ENCODE measurements around the gene TMEM208. TPM values are rescaled to one million over a fixed set of nuclear protein-coding genes. Genes with fewer than 3 reads are reported as not detected.
A peak's percentile ranks its signal among the peaks of the same experiment; 100 is the strongest.

TMEM208 gene
- total RNA-seq, 2 donors from 2014 or later, result 25.1 to 33.1 TPM

DNA sequence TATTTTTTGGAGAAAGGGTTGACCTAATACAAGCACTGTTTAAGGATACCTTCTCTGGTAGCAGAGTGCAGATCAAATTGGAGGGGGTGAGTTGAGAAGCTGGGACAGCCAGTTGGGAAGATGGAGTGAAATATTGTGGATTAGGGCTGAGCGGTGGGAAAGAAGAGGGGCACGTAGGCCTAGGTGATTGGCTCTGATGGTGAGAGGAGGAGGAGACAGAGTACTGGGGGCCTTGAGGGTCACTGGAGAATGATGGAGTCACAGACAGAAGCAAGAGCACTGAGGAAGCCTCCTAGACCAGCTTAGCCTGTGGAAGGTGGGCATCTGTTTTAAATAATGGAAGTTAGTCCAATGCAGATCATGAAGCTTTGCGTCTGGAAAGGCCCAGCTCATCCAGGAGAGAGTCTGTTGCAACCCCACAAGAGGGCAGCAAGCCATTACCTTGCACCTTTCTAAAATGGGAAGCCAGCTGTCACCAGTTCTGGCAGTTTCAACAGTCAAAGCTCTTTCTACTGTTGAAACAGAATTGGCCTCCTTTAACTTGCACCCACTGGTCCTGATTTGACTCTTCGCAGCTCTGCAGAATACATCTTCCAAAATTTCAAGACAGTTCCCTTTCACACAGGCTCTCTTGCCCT lies 33.6 kb downstream of the TMEM208 start:
- peak; percentile 43 for DNase-seq (ENCODE audit: low spot score)

DNA sequence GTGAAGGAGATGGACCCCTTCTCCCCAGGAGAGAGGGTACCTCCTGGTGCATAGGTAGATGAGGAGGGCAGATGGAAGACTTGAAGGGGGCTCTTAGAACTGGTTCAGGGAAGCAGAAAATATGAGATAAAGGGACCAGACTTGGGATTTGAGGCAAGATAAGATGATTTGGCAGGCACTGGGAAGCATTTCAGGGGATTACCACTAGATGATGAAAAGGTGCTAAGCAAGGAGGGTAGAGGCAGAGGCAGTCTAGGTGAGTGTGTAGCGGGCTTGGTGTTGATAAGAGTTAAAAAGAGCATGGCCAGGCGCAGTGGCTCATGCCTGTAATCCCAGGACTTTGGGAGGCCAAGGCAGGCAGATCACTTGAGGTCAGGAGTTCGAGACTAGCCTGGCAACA lies 36.3 kb downstream of the TMEM208 start:
- DNase-seq (ENCODE audit: low spot score), result no peak
- intact Hi-C loops (cut with DNase I), result no loop called here

More for the DNA sequence above, 33.6 kb downstream of the TMEM208 start:
- intact Hi-C loops (cut with DNase I), result no loop called here

DNA sequence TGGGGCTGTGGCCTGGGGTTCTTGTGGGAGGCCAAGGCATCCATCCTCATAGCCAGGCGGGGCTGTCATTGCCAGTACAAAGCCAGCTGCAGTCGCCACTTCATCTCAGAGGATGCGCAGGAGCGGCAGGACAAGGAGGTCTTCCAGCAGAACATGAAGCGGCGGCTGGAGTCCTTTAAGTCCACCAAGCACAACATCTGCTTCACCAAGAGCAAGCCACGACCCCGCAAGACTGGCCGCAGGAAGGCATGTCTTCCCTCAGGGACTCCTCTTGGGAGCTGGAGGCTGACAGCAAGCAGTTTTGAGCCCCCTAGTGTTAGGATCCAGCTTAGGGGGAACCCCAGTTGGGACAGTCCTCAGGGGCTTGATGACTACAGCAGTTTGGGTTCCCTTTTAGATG lies 37.3 kb downstream of the TMEM208 start:
- intact Hi-C loops (cut with DNase I), result no loop called here
- peak; percentile 54 for DNase-seq (ENCODE audit: low spot score)

DNA sequence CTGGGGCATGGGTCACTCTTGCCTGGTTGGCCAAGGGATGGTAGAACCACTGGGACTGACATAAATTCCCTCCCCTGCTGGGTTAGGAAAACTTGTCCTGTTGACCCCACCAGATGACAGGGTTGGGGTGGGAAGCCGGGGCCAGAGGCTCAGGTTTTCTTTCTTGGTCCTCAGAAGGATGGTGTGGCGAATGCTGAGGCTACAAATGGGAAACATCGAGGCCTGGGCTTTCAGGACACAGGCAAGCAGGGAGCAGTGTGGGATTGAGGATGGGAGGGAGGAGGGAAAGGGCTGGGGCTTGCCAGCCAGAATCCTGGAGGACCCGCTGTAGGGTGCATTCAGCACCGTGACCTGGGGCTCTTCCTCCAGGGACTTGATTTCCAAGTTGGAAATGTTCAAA lies 37.9 kb downstream of the TMEM208 start:
- DNase-seq (ENCODE audit: low spot score), result peak; percentile 26
- intact Hi-C loops (cut with DNase I), result no loop called here

DNA sequence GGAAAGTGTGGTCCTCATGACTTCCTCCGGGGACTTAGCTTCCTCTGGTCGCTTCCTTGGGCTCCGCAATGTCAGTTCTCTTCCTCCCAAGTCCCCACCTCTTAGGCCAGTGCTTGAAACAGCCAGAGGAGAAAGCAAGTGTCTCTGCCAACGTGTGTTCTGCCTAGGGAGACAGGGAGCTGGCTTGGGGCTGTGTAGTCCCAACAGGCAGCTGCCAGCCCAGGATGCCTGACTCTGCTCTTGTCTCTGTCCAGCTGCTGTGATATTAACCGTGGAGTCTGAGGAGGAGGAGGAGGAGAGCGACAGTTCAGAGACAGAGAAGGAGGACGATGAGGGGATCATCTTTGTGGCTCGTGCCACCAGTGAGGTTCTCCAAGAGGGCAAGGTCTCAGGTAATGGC lies 38.9 kb downstream of the TMEM208 start:
- peak; percentile 25 for DNase-seq (ENCODE audit: low spot score)
- intact Hi-C loops (cut with DNase I), result no loop called here

DNA sequence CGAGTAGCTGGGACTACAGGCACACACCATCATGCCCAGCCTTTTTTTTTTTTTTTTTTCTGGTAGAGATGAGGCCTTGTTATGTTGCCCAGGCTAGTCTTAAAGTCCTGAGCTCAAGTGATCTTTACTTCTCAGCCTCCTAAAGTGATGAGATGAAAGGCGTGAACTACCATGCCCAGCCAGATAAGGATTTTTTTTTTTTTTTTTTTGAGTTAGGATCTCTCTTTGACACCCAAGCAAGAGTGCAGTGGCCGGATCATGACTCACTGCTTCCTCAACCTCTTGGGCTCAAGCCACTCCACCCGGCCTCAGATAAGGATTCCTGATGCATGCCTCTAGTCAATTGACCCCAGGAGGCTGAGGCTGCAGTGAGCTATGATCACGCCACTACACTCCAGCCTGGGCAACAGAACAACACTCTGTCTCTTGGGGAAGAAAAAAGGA lies 41.2 kb downstream of the TMEM208 start:
- peak; percentile 92 for DNase-seq (ENCODE audit: low spot score)
- intact Hi-C loops (cut with DNase I), result no loop called here

DNA sequence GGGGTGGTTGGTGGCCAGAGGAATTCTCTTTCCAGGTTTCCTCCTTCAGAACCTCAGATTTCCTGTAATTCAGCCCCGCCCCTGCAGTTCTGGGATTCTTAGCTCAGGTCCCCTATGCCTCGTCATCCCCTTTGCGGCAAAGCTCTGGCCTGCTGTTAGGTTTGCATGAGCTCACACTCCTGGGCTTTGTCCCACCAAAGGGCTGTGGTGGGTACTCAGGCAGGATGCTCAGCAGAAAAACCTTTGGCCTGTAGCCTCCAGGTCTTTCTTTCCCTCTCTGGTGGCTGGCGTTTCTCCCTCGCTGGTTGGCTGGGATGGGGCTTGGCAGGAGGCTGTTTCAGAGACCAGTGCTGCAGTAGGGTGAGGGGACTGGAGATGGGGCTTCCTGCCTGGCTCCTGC lies 42.8 kb downstream of the TMEM208 start:
- DNase-seq (ENCODE audit: low spot score), result peak; percentile 83
- intact Hi-C loops (cut with DNase I), result no loop called here

DNA sequence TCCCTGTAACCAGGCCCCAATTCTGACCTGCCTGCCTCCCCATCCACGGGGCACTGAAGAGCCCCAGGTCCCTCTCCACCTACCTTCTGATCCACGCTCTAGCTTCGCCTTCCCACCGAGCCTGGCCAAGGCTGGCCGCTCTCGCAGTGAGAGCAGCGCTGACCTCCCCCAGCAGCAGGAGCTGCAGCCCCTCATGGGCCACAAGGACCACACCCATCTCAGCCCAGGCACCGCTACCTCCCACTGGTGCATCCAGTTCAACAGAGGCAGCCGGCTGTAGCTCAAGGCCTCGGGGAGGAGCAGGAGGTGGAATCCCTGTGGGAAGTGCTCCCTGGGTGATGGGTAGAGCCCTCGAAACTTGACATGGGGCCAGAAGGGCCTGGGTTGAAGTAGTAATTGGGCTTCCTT lies 44.0 kb downstream of the TMEM208 start:
- intact Hi-C loops (cut with DNase I), result no loop called here
- DNase-seq (ENCODE audit: low spot score), result peak; percentile 63

DNA sequence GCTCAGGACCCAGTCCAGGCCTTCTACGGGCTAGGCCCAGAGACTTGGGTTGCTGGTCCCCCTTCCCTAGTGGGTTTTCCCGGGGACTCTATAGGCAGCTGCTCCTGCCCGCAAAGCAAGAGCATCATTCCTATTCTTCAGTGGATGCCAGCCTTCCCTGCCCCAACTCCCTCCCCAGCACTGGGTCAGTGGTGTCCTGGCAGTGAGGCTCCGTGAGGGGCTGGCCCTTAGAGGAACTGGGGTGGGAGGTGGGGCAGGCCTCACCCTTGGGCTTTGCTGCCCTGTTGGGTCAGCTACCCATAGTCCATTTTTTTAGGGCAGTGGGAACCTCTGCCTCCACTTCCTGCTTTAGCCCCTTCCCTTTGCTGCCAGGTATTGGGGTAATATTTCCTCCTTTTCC lies 44.5 kb downstream of the TMEM208 start:
- peak; percentile 53 for DNase-seq (ENCODE audit: low spot score)
- intact Hi-C loops (cut with DNase I), result no loop called here

DNA sequence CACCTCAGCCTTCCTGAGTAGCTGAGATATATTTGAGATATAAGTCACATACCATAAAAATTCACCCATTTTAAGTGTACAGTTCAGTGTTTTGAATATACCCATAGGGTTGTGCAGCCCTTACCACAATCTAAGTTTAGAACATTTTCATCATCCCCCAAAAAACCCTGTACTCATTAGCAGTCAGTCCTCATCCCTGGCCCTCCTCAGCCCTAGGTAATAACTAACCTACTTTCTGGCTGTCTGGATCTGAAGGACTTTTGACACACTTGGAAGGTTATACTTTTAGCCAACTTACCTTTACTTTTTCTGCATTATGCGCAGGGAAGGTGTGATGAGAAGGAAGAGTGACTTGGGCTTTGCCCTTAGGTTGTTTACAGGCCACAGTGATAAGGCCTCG lies 48.4 kb downstream of the TMEM208 start:
- intact Hi-C loops (cut with DNase I), result no loop called here
- DNase-seq (ENCODE audit: low spot score), result no peak

DNA sequence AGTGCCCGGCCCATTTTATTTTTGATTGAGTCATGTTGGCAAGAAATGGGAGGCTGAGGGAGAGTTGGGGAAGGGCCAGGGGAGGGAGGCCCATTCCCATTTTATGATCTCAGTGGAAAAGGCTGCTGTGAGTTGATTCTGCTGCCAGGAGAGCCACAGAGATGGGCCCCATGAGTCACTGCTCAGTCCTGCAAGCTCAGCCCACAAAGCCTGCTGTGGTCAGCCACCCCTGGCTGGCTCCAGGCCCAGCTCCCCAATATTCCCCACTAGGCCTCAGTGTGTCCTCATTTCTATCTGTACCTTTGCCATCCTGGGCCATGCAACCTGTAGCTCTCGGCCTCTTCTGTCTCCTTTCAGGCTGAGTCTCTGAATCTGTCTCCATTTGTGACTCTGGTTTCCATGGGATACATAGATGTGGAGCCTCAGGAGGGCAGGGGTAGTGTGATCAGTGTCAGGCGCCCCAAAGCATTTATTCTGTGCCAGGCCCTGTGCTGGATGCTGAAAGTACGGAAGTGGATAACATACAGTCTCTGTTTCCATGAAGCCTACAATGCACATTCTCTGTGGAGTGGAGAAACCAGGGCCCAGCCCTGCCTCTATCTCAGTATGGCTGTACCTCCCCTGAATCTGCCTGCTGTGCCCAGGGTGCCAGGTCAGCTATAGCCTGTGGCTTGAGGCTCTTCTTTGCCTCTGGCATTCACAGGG lies 50.5 kb downstream of the TMEM208 start:
- peak; percentile 93 for DNase-seq (ENCODE audit: low spot score)
- intact Hi-C loops (cut with DNase I), result no loop called here

DNA sequence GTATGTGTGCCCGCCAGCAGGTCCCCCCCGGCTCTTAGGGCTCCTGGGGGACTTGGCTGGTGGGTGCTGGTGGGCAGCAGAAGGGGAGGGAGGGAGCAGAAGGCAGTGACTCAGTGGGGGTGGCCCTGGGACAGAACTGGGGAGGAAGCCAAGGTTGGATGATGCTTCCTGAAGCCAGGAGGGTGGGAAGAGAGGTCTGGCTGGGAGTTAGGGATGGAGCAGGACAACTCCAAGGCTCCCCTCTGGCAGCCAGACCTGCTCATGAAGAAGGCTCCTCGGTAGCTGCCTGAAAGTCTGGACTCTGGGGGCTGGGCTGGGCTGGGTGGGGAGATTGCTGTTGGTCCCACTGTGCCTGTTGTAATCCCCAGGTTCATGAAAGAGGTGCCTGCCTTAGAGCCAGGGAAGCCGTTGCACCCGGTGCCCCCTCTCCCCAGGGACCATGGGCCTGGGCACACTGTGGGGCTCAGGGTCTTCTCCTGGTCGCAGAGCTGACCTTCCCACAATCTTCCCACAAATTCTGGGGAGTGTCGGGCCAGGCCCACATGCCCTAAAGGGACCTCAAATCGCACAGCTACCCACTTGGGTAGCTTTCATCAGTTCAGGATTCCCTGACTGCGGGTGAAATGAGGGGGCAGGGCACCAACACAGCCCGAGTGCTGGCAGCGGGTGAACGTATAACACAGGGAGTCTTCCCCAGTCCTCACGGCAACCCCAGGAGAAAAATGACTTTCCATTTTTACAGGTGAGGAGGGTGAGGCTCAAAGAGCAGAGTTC lies 51.3 kb downstream of the TMEM208 start:
- DNase-seq (ENCODE audit: low spot score), result no peak
- intact Hi-C loops (cut with DNase I), result no loop called here

Small RNA genes within 50 kb of the gene (microRNA-seq; reads per million reads assigned to microRNA genes)
- 137 to 214 reads per million in 2 donors for gene MIR328 (ENCODE audit: borderline microRNAs expressed in 2 of 2)

Other genes with a start within 250 kb of the TMEM208 start
- 1 to 10 TPM; 2.8 to 7.4 TPM for gene CES4A, start 238.5 kb upstream of the TMEM208 start, total RNA-seq
- gene CBFB, start 198.0 kb upstream of the TMEM208 start, total RNA-seq, result 10 to 100 TPM; 39.7 to 42.0 TPM
- gene PHAF1, start 117.2 kb upstream of the TMEM208 start, total RNA-seq, result 10 to 100 TPM; 10.4 to 12.0 TPM
- 10 to 100 TPM; 13.0 to 22.0 TPM for gene B3GNT9, start 76.1 kb upstream of the TMEM208 start, total RNA-seq
- gene TRADD, start 67.2 kb upstream of the TMEM208 start, total RNA-seq, result 10 to 100 TPM; 15.6 to 17.4 TPM
- gene FBXL8, start 67.2 kb upstream of the TMEM208 start, total RNA-seq, result 10 to 100 TPM in 1 of 2 donors, 1 to 10 TPM in 1; 9.2 to 13.0 TPM
- 10 to 100 TPM; 25.8 to 40.1 TPM for gene HSF4, start 62.4 kb upstream of the TMEM208 start, total RNA-seq
- gene NOL3, start 56.6 kb upstream of the TMEM208 start, total RNA-seq, result 10 to 100 TPM; 18.8 to 31.6 TPM
- gene MATCAP1, start 43.2 kb upstream of the TMEM208 start, total RNA-seq, result 10 to 100 TPM; 18.3 to 22.1 TPM
- gene EXOC3L1, start 37.0 kb upstream of the TMEM208 start, total RNA-seq, result 1 to 10 TPM; 1.6 to 3.1 TPM
- 10 to 100 TPM; 42.0 to 43.8 TPM for gene E2F4, start 35.0 kb upstream of the TMEM208 start, total RNA-seq
- gene ELMO3, start 28.0 kb upstream of the TMEM208 start, total RNA-seq, result 1 to 10 TPM in 1 of 2 donors, under 1 TPM in 1; 0.93 to 1.2 TPM
- gene FHOD1, start 20.4 kb downstream of the TMEM208 start, total RNA-seq, result 10 to 100 TPM; 23.8 to 32.9 TPM
- 1 to 10 TPM in 1 of 2 donors, under 1 TPM in 1; 0.57 to 1.1 TPM for gene SLC9A5, start 21.8 kb downstream of the TMEM208 start, total RNA-seq
- gene PLEKHG4, start 52.4 kb downstream of the TMEM208 start, total RNA-seq, result 1 to 10 TPM; 3.2 to 5.4 TPM
- not detected for gene KCTD19, start 99.6 kb downstream of the TMEM208 start, total RNA-seq
- gene LRRC36, start 99.7 kb downstream of the TMEM208 start, total RNA-seq, result under 1 TPM in 1 of 2 donors, not detected in 1; 0.56 TPM
- gene TPPP3, start 166.4 kb downstream of the TMEM208 start, total RNA-seq, result 10 to 100 TPM in 1 of 2 donors, 1 to 10 TPM in 1; 8.2 to 39.3 TPM
- gene ZDHHC1, start 189.3 kb downstream of the TMEM208 start, total RNA-seq, result 10 to 100 TPM; 10.7 to 11.3 TPM
- 1 to 10 TPM in 1 of 2 donors, under 1 TPM in 1; 0.43 to 3.2 TPM for gene HSD11B2, start 204.0 kb downstream of the TMEM208 start, total RNA-seq

Measured in posterior vena cava (tissue), 2 donors.